Fibroblast of peridontal ligament (primary cell): ENCODE results near the gene ZNF469.

Experiments
- DNase-seq: peaks from one replicate; pipeline ENCODE4 v3.0.0-alpha.2; 2010; ENCODE audit errors: extremely low read depth

Gene ZNF469

DNA sequence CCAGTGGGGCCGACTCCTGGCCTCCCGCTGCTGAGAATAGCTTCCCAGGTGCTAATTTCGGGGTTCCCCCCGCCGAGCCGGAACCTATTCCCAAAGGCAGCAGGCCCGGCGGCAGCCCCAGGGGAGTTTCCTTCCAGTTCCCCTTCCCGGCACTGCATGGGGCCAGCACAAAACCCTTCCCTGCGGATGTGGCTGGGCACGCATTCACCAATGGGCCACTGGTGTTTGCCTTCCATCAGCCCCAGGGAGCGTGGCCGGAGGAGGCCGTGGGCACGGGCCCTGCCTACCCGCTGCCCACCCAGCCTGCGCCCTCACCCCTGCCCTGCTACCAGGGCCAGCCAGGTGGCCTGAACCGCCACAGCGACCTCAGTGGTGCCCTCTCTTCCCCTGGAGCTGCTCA is 45.4 kb downstream of the ZNF469 start:
- DNase-seq: no peak

DNA sequence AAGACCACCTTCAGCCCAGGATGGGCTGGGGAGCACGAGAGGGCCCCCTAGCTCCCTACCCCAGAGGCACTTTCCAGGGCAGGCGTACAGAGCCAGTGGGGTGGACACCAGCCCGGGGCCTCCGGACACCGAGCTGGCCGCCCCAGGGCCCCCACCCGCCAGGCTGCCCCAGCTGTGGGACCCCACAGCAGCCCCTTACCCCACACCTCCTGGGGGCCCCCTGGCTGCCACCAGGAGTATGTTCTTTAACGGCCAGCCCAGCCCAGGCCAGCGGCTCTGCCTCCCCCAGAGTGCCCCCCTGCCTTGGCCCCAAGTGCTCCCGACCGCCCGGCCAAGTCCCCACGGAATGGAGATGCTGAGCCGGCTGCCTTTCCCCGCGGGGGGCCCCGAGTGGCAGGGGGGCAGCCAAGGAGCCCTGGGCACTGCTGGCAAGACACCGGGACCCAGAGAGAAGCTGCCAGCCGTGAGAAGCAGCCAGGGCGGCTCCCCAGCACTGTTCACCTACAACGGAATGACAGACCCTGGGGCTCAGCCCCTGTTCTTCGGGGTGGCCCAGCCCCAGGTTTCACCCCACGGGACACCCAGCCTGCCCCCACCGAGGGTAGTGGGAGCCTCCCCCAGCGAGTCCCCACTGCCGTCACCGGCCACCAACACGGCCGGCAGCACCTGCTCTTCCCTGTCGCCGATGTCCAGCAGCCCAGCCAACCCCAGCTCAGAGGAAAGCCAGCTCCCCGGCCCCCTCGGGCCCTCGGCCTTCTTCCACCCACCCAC is 46.0 kb downstream of the ZNF469 start:
- DNase-seq: no peak

DNA sequence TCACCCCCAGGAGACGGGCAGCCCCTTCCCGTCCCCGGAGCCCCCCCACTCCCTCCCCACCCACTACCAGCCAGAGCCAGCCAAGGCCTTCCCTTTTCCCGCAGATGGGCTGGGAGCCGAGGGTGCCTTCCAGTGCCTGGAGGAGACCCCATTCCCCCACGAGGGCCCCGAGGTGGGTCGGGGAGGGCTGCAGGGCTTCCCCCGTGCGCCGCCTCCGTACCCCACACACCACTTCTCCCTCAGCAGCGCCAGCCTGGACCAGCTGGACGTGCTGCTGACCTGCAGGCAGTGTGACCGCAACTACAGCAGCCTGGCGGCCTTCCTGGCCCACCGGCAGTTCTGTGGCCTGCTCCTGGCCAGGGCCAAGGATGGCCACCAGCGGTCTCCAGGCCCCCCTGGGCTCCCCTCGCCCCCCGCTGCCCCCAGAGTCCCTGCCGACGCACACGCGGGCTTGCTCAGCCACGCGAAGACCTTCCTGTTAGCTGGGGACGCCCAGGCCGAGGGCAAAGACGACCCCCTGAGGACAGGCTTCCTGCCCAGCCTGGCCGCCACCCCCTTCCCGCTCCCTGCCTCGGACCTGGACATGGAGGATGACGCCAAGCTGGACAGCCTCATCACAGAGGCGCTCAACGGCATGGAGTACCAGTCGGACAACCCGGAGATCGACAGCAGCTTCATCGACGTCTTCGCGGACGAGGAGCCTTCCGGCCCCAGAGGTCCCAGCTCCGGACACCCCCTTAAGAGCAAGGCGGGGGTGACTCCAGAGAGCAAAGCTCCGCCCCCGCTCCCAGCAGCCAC is 46.8 kb downstream of the ZNF469 start:
- no peak for DNase-seq

GRCh38 chr16:88430185-88430523 is 47.4 kb downstream of the ZNF469 start:
- DNase-seq: no peak

DNA sequence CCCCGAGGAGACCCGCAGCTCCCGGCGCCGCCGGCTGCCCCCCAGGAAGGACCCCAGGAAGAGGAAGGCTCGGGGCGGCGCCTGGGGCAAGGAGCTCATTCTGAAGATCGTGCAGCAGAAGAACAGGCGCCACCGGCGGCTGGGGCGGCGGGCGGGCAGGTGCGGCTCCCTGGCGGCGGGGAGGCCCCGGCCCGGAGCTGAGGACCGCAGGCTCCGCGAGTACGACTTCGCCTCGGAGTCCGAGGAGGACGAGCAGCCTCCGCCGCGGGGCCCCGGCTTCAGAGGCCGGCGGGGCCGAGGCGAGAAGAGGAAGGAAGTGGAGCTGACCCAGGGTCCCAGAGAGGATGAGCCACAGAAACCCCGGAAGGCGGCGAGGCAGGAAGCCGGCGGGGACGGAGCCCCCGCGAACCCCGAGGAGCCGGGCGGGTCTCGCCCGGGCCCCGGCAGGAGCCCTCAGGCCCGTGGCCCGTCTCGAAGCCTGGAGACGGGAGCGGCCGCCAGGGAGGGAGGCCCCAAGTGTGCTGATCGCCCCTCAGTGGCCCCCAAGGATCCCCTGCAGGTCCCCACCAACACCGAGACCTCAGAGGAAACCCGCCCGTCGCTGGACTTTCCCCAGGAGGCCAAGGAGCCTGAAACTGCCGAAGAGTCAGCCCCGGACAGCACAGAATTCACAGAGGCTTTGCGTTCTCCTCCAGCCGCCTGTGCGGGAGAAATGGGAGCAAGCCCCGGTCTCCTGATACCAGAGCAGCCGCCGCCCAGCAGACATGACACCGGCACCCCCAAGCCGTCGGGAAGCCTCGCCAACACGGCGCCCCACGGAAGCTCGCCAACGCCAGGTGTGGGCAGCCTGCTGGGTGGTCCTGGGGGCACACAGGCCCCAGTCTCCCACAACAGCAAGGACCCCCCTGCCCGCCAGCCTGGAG is 48.0 kb downstream of the ZNF469 start:
- no peak for DNase-seq

GRCh38 chr16:88431651-88432050 is 48.9 kb downstream of the ZNF469 start:
- DNase-seq: no peak

GRCh38 chr16:88432174-88432573 is 49.4 kb downstream of the ZNF469 start:
- no peak for DNase-seq
